C1 segment of cervical spinal cord (tissue), 14 donors: ENCODE data around the gene CNGA2.
"Not testable (repeated sequence)": the region's sequence is repeated elsewhere in the genome, so short reads cannot be mapped to it uniquely, and the experiment has no call there.

Source experiments
- DNase-seq, 14 donors: peaks; one replicate each; lab custom pipeline; 2025; lab: John Stamatoyannopoulos, UW

CNGA2 gene

GRCh38 chrX:151734446-151734845, at the start of gene CNGA2:
CNGA2 (plus strand) TSS chrX:151734746; CDS start chrX:151738484, 3,738 bp downstream.
- no peak for DNase-seq

GRCh38 chrX:151687635-151688034, 46.9 kb upstream of the CNGA2 start:
- no peak for DNase-seq

GRCh38 chrX:151688695-151689094, 45.9 kb upstream of the CNGA2 start:
- DNase-seq = no peak

GRCh38 chrX:151692825-151693224, 41.7 kb upstream of the CNGA2 start:
- no peak for DNase-seq

- DNase-seq = no peak
Measured at GRCh38 chrX:151694121-151694520, 40.4 kb upstream of the CNGA2 start.

- DNase-seq = no peak
Measured at GRCh38 chrX:151694661-151695582, 39.6 kb upstream of the CNGA2 start, which contains the start of gene PRRG3. PRRG3 (plus strand) TSS chrX:151695458; CDS start chrX:151698815, 3,357 bp downstream.

- no peak for DNase-seq
Measured at GRCh38 chrX:151695583-151696340, 38.8 kb upstream of the CNGA2 start.

- not testable (repeated sequence) for DNase-seq
Measured at GRCh38 chrX:151697082-151697481, 37.5 kb upstream of the CNGA2 start.

- no peak for DNase-seq
Measured at GRCh38 chrX:151697522-151697921, 37.0 kb upstream of the CNGA2 start.

- DNase-seq = no peak
Measured at GRCh38 chrX:151698485-151698884, 36.1 kb upstream of the CNGA2 start.

- no peak for DNase-seq
Measured at GRCh38 chrX:151699746-151700145, 34.8 kb upstream of the CNGA2 start.

GRCh38 chrX:151700581-151700980, 34.0 kb upstream of the CNGA2 start:
- DNase-seq = no peak

- DNase-seq = no peak
Measured at GRCh38 chrX:151701071-151701470, 33.5 kb upstream of the CNGA2 start.

GRCh38 chrX:151701531-151701930, 33.0 kb upstream of the CNGA2 start:
- DNase-seq = no peak

GRCh38 chrX:151702026-151702714, 32.4 kb upstream of the CNGA2 start:
- no peak for DNase-seq

GRCh38 chrX:151702741-151703340, 31.7 kb upstream of the CNGA2 start:
- DNase-seq = no peak

- no peak for DNase-seq
Measured at GRCh38 chrX:151703487-151703886, 31.1 kb upstream of the CNGA2 start.

- no peak for DNase-seq
Measured at GRCh38 chrX:151704041-151704663, 30.4 kb upstream of the CNGA2 start.

GRCh38 chrX:151708821-151709220, 25.7 kb upstream of the CNGA2 start:
- no peak for DNase-seq

GRCh38 chrX:151710457-151710856, 24.1 kb upstream of the CNGA2 start:
- no peak for DNase-seq

- DNase-seq = no peak
Measured at GRCh38 chrX:151711154-151711553, 23.4 kb upstream of the CNGA2 start.
